Activated CD4-positive, alpha-beta memory T cell treated with anti-CD3 and anti-CD28 coated beads, Interleukin-2, amount 10 ng/mL, durations not matched to agents 7 days and 5 days (primary cell): Measurements from ENCODE around the gene FILIP1. TPM values are rescaled to one million over a fixed set of nuclear protein-coding genes. Genes with fewer than 3 reads are reported as not detected.

Experiments used
- CTCF ChIA-PET: fragments of 350-600 bp; sonication (Branson Sonifier 250); formaldehyde crosslinking; loops from one replicate; lab custom pipeline; 2021; ENCODE audit warnings: antibody characterized with exemption, inconsistent platforms; lab: Charles Lee
- POLR2A ChIA-PET: fragments of 350-600 bp; sonication (Branson Sonifier 250); formaldehyde crosslinking; loops from one replicate; lab custom pipeline; 2021; ENCODE audit warnings: antibody characterized with exemption; lab: Charles Lee
- DNase-seq: peaks from one replicate; pipeline ENCODE4 v3.0.0-alpha.2; 2020
- H3K27ac Mint-ChIP-seq: one replicate; pipeline ENCODE4 v1.8.0; 2021; ENCODE audit warnings: mild to moderate bottlenecking, mixed read lengths
- H3K27me3 Mint-ChIP-seq: one replicate; pipeline ENCODE4 v1.8.0; 2021; ENCODE audit warnings: mixed read lengths
- H3K36me3 Mint-ChIP-seq: one replicate; pipeline ENCODE4 v1.8.0; 2021; ENCODE audit warnings: low read depth, mixed read lengths
- H3K4me1 Mint-ChIP-seq: one replicate; pipeline ENCODE4 v1.8.0; 2021; ENCODE audit warnings: mixed read lengths
- H3K4me3 Mint-ChIP-seq: one replicate; pipeline ENCODE4 v1.8.0; 2021; ENCODE audit warnings: mild to moderate bottlenecking, mixed read lengths
- H3K9me3 Mint-ChIP-seq: one replicate; pipeline ENCODE4 v1.8.0; 2021; ENCODE audit warnings: mixed read lengths
- total RNA-seq, 2 experiments: library from RNA; stranded (reverse); gene quantifications; one replicate each; pipeline ENCODE4 v1.2.3, GENCODE V29; 2021

The FILIP1 gene, protein sequence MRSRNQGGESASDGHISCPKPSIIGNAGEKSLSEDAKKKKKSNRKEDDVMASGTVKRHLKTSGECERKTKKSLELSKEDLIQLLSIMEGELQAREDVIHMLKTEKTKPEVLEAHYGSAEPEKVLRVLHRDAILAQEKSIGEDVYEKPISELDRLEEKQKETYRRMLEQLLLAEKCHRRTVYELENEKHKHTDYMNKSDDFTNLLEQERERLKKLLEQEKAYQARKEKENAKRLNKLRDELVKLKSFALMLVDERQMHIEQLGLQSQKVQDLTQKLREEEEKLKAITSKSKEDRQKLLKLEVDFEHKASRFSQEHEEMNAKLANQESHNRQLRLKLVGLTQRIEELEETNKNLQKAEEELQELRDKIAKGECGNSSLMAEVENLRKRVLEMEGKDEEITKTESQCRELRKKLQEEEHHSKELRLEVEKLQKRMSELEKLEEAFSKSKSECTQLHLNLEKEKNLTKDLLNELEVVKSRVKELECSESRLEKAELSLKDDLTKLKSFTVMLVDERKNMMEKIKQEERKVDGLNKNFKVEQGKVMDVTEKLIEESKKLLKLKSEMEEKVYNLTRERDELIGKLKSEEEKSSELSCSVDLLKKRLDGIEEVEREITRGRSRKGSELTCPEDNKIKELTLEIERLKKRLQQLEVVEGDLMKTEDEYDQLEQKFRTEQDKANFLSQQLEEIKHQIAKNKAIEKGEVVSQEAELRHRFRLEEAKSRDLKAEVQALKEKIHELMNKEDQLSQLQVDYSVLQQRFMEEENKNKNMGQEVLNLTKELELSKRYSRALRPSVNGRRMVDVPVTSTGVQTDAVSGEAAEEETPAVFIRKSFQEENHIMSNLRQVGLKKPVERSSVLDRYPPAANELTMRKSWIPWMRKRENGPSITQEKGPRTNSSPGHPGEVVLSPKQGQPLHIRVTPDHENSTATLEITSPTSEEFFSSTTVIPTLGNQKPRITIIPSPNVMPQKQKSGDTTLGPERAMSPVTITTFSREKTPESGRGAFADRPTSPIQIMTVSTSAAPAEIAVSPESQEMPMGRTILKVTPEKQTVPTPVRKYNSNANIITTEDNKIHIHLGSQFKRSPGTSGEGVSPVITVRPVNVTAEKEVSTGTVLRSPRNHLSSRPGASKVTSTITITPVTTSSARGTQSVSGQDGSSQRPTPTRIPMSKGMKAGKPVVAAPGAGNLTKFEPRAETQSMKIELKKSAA (N-terminal part only)
- total RNA-seq: not detected

GRCh38 chr6:75493400-75494064 lies at the start of gene FILIP1:
Gene FILIP1 (minus strand): TSS chr6:75493800. CDS start chr6:75414972, 78,828 bp downstream.
- H3K27me3 Mint-ChIP-seq: peaks cover 51% of the 10 kb centered on the region
- no peak for DNase-seq
- POLR2A ChIA-PET: interaction anchor here (1.8 kb wide), 1 partner anchor 210 kb away, joined by 4 read pairs; no protein-coding TSS in a partner anchor
- H3K36me3 Mint-ChIP-seq: peaks cover 2% of the 10 kb centered on the region
- H3K27ac Mint-ChIP-seq: no peak within 1 kb of the TSS
- CTCF ChIA-PET: no interaction called here
- peaks cover 22% of the 10 kb centered on the region for H3K4me1 Mint-ChIP-seq
- H3K4me3 Mint-ChIP-seq: no peak within 1 kb of the TSS
- H3K9me3 Mint-ChIP-seq: no peaks in the 10 kb centered on the region

- no peak overlapping the region for H3K4me3 Mint-ChIP-seq
Observed at GRCh38 chr6:75543311-75543710, 49.7 kb upstream of the FILIP1 start.

GRCh38 chr6:75539136-75539535 lies 45.5 kb upstream of the FILIP1 start:
- Mint-ChIP-seq H3K27ac (no peak overlapping the region), H3K27me3 (peaks cover 21% of the 10 kb centered on the region), H3K9me3 (no peaks in the 10 kb centered on the region), H3K36me3 (no peaks in the 10 kb centered on the region), H3K4me1 (no peaks in the 10 kb centered on the region), H3K4me3 (no peak overlapping the region)
- CTCF ChIA-PET: no interaction called here
- DNase-seq: no peak
- POLR2A ChIA-PET: no interaction called here

More at GRCh38 chr6:75543311-75543710, 49.7 kb upstream of the FILIP1 start:
- CTCF ChIA-PET: no interaction called here
- H3K27me3 Mint-ChIP-seq: peaks cover 14% of the 10 kb centered on the region
- H3K36me3 Mint-ChIP-seq: no peaks in the 10 kb centered on the region
- DNase-seq: no peak
- no peaks in the 10 kb centered on the region for H3K9me3 Mint-ChIP-seq
- POLR2A ChIA-PET: no interaction called here
- H3K4me1 Mint-ChIP-seq: no peaks in the 10 kb centered on the region
- H3K27ac Mint-ChIP-seq: no peak overlapping the region

GRCh38 chr6:75532521-75532920 lies 38.9 kb upstream of the FILIP1 start:
- H3K36me3 Mint-ChIP-seq: no peaks in the 10 kb centered on the region
- no peaks in the 10 kb centered on the region for H3K4me1 Mint-ChIP-seq
- no peak overlapping the region for H3K4me3 Mint-ChIP-seq
- H3K9me3 Mint-ChIP-seq: no peaks in the 10 kb centered on the region
- ChIA-PET CTCF (no interaction called here), POLR2A (no interaction called here)
- peaks cover 24% of the 10 kb centered on the region for H3K27me3 Mint-ChIP-seq
- DNase-seq: no peak
- H3K27ac Mint-ChIP-seq: no peak overlapping the region

DNA sequence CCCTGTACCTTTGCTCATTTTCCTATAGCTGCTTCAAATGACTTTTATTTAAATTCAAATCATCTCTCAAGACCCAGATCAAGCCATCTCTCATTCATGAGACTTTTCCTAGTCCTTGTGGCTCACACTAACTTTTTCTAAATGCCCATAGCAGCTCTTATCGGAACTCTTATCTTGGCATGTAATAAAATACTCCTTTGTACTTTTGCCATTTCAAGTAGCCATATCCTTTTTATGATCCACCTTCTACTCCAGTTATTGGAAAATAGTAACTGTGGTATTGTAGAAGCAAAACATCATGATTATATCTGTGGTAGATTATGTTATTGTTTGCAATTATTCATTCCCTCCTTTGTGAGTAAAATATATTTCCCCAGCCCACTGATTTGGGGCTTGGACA lies 37.6 kb upstream of the FILIP1 start:
- ChIA-PET POLR2A (no interaction called here), CTCF (interaction anchor here (1.3 kb wide), 1 partner anchor 322 kb away, joined by 3 read pairs; no protein-coding TSS in a partner anchor)
- Mint-ChIP-seq H3K4me1 (no peaks in the 10 kb centered on the region), H3K36me3 (no peaks in the 10 kb centered on the region), H3K4me3 (no peak overlapping the region), H3K27ac (no peak overlapping the region), H3K27me3 (peaks cover 29% of the 10 kb centered on the region), H3K9me3 (no peaks in the 10 kb centered on the region)
- no peak for DNase-seq

DNA sequence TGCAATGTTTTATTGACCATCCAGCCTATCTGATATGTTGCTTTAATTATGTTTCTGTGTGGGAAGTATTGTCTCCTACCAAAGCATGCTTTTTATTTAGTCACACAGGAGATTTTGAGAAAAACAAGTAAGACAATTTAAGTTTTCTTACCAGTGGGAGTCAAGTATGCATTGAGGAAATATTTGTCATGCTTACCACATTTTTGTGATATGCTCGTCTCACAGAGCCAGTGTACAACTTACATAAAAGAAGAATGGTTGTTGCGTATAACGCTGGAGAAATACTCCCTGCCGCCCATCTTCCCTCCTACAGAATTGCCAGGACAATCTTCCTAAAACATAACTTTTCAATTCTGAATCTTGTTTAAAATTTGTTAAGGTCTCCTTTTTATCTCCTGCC lies 37.1 kb upstream of the FILIP1 start:
- POLR2A ChIA-PET: no interaction called here
- Mint-ChIP-seq H3K9me3 (no peaks in the 10 kb centered on the region), H3K27ac (no peak overlapping the region), H3K4me3 (no peak overlapping the region), H3K27me3 (peaks cover 29% of the 10 kb centered on the region), H3K4me1 (no peaks in the 10 kb centered on the region), H3K36me3 (no peaks in the 10 kb centered on the region)
- CTCF ChIA-PET: interaction anchor here (1.3 kb wide), 1 partner anchor 322 kb away, joined by 3 read pairs; no protein-coding TSS in a partner anchor
- DNase-seq: no peak

- H3K36me3 Mint-ChIP-seq: no peaks in the 10 kb centered on the region
- peaks cover 38% of the 10 kb centered on the region for H3K27me3 Mint-ChIP-seq
- no peaks in the 10 kb centered on the region for H3K4me1 Mint-ChIP-seq
- ChIA-PET POLR2A (interaction anchor here (1.1 kb wide), 1 partner anchor 73 kb away, joined by 4 read pairs; the partner anchor contains the start of gene SENP6), CTCF (interaction anchor here (0.7 to 3.3 kb wide), 3 partner anchors 232 to 319 kb away, joined by 3 to 33 read pairs (median 4); no protein-coding TSS in a partner anchor)
- H3K27ac Mint-ChIP-seq: no peak overlapping the region
- H3K9me3 Mint-ChIP-seq: no peaks in the 10 kb centered on the region
- no peak overlapping the region for H3K4me3 Mint-ChIP-seq
- no peak for DNase-seq
Observed at GRCh38 chr6:75528423-75528822, 34.8 kb upstream of the FILIP1 start.

GRCh38 chr6:75526502-75527127 lies 33.0 kb upstream of the FILIP1 start:
- Mint-ChIP-seq H3K27me3 (peaks cover 37% of the 10 kb centered on the region), H3K4me3 (no peak overlapping the region), H3K9me3 (no peaks in the 10 kb centered on the region), H3K36me3 (no peaks in the 10 kb centered on the region), H3K4me1 (no peaks in the 10 kb centered on the region), H3K27ac (no peak overlapping the region)
- ChIA-PET CTCF (interaction anchor here (0.9 to 3.3 kb wide), 5 partner anchors 9 to 300 kb away, joined by 3 to 33 read pairs (median 4); no protein-coding TSS in a partner anchor), POLR2A (no interaction called here)
- DNase-seq: peak; percentile 63

DNA sequence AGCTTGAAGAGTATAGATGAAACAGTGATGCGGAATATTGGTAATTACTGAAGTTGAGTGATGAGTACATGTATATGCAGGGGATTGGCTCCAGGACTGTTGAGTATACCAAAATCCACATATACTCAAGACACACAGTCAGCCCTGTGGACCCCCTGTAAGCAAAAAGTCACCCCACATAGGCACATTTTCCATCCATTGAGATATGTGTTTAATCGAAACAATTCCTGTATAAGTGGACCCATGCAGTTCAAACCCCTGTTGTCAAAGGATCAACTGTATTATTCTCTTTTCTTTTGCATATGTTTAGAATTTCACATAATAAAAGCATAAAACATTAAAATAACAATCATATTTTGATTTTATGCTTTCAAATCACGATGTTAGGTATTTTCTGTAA lies 32.1 kb upstream of the FILIP1 start:
- no peaks in the 10 kb centered on the region for H3K4me1 Mint-ChIP-seq
- ChIA-PET POLR2A (no interaction called here), CTCF (interaction anchor here (0.8 kb wide), 1 partner anchor 228 kb away, joined by 3 read pairs; no protein-coding TSS in a partner anchor)
- no peaks in the 10 kb centered on the region for H3K36me3 Mint-ChIP-seq
- DNase-seq: no peak
- no peak overlapping the region for H3K4me3 Mint-ChIP-seq
- H3K9me3 Mint-ChIP-seq: no peaks in the 10 kb centered on the region
- H3K27ac Mint-ChIP-seq: no peak overlapping the region
- peaks cover 31% of the 10 kb centered on the region for H3K27me3 Mint-ChIP-seq

GRCh38 chr6:75524322-75524972 lies 30.8 kb upstream of the FILIP1 start:
- H3K27ac Mint-ChIP-seq: no peak overlapping the region
- DNase-seq: no peak
- H3K4me3 Mint-ChIP-seq: no peak overlapping the region
- H3K27me3 Mint-ChIP-seq: peaks cover 29% of the 10 kb centered on the region
- H3K4me1 Mint-ChIP-seq: no peaks in the 10 kb centered on the region
- H3K9me3 Mint-ChIP-seq: no peaks in the 10 kb centered on the region
- ChIA-PET CTCF (interaction anchor here (0.8 kb wide), 1 partner anchor 227 kb away, joined by 4 read pairs; no protein-coding TSS in a partner anchor), POLR2A (no interaction called here)
- H3K36me3 Mint-ChIP-seq: no peaks in the 10 kb centered on the region

DNA sequence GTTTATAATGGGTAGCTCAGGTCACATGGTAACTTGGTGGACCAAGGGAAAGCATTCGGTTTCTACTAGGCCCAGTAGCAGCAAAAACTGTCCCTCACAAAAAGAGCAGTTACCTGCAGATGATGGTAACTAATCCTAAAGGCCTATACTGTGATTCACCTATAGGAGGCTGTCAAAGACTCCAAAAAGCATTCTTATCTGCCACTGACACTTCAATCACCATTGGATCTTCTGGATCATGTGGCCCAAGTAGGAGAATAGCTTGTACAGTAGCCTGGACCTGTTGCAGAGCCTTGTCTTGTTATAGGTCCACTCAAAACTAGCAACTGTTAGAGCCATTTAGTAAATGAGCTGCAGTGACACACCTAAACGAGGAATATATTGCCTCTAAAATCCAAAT lies 23.2 kb upstream of the FILIP1 start:
- Mint-ChIP-seq H3K27ac (no peak overlapping the region), H3K36me3 (no peaks in the 10 kb centered on the region), H3K27me3 (no peaks in the 10 kb centered on the region), H3K9me3 (no peaks in the 10 kb centered on the region), H3K4me1 (no peaks in the 10 kb centered on the region), H3K4me3 (no peak overlapping the region)
- ChIA-PET CTCF (interaction anchor here (0.6 kb wide), 1 partner anchor 76 kb away, joined by 5 read pairs; no protein-coding TSS in a partner anchor), POLR2A (no interaction called here)
- no peak for DNase-seq
